Measurements from ENCODE around the gene KLHL22.

Gene KLHL22

GRCh38 chr22:20429254-20430100 is 66.1 kb downstream of the KLHL22 start:
- DNase-seq (ENCODE audit: insufficient read length, low spot score) (no peak), FAIRE-seq (no peak)
- no peak for TF ChIP-seq POLR2A (IDR thresholded peaks at IDR 0.05; ENCODE audit: low read depth, low read length)

GRCh38 chr22:20428496-20429253 is 66.9 kb downstream of the KLHL22 start:
- TF ChIP-seq POLR2A (IDR thresholded peaks at IDR 0.05; ENCODE audit: low read depth, low read length), result no peak
- DNase-seq (ENCODE audit: insufficient read length, low spot score) (no peak), FAIRE-seq (no peak)

GRCh38 chr22:20427945-20428417 is 67.6 kb downstream of the KLHL22 start:
- no peak for TF ChIP-seq POLR2A (IDR thresholded peaks at IDR 0.05; ENCODE audit: low read depth, low read length)
- no peak for DNase-seq (ENCODE audit: insufficient read length, low spot score)
- FAIRE-seq, result no peak

DNA sequence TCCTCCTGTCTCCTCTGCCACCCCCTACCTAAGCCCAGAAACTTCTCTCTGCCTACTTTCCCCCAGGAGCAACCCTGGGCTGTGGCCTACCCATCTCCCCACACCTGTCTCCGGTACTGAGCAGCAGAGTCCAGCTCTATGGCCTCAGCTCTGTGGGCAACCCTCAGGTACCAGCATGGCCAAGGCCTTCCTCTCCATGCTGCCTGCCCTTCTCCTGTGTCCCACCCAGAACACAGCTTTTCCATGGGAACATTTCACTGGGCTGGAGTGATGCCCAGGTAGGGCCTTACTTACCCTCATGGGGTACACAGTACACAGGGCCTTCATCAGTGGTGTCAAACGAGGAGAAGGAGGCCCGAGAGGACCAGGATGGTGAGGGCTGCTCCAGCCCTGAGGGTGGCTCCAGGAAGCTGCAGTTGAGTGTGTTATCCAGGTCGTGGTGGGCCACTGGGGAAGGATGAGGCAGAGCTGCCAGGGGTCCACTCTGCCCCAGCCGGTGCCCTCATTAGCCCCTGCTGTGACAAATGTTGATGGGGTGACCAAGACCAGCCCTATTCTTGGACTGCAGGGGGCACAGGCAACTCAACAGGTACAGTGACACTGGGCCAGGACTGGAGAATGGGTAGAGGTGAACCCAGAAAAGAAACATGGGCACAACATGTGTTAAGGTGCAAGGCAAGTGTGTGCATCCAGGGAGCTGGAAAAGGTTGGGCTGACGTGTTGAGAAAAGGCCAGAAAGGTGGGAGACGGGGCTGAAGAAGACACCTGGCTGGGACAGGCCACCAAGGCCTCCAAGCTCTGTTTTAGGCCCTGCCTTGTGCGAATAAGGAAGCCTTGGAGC is 68.3 kb downstream of the KLHL22 start:
- no peak for DNase-seq (ENCODE audit: insufficient read length, low spot score)
- no peak for FAIRE-seq
- TF ChIP-seq POLR2A (IDR thresholded peaks at IDR 0.05; ENCODE audit: low read depth, low read length), result no peak

DNA sequence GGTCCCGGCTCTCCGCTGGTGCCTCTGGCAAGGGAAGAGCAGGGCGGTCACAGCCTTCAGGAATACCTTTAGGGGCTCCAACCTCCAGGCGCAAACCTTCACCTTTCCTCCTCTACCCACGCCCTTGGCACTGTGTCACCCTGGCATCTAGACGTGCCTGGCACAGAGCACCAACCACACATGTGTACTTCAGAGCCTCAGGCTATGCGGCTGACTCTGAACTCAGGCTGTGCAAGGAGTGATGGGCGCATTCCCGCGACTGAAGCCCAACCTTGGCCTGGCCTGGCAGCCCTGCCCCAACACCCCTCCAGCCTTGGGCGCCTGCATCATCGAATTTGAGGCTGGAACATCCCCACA is 69.4 kb downstream of the KLHL22 start:
- no peak for FAIRE-seq
- no peak for TF ChIP-seq POLR2A (IDR thresholded peaks at IDR 0.05; ENCODE audit: low read depth, low read length)
- DNase-seq (ENCODE audit: insufficient read length, low spot score), result no peak

GRCh38 chr22:20425566-20426258 is 69.9 kb downstream of the KLHL22 start:
- TF ChIP-seq POLR2A (IDR thresholded peaks at IDR 0.05; ENCODE audit: low read depth, low read length), result no peak
- FAIRE-seq (no peak), DNase-seq (ENCODE audit: insufficient read length, low spot score) (no peak)

- peak; percentile 62 for DNase-seq (ENCODE audit: insufficient read length, low spot score)
Observed at GRCh38 chr22:20424932-20425565, 70.5 kb downstream of the KLHL22 start.

DNA sequence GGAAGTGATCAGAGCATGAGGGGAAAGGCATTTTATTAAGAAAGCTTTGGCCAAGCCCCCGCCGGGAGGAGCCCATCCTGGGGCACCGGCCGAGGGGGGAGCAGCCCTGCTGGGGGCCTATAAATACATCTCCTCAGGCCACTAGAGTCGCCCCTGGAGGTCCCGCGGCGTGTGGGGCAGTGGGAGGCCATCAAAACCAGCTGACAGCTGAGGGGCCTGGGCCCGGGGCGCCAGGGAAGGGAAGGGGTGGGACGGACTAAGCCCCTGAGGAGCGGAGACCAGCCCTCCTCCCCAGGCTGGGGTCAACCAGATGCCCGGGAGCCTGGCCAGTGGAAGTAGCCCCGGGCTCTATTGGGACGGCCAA is 71.0 kb downstream of the KLHL22 start:
- DNase-seq (ENCODE audit: insufficient read length, low spot score) (no peak), FAIRE-seq (no peak)
- no peak for TF ChIP-seq POLR2A (IDR thresholded peaks at IDR 0.05; ENCODE audit: low read depth, low read length)

More at GRCh38 chr22:20424932-20425565, 70.5 kb downstream of the KLHL22 start:
- no peak for TF ChIP-seq POLR2A (IDR thresholded peaks at IDR 0.05; ENCODE audit: low read depth, low read length)
- no peak for FAIRE-seq

DNA sequence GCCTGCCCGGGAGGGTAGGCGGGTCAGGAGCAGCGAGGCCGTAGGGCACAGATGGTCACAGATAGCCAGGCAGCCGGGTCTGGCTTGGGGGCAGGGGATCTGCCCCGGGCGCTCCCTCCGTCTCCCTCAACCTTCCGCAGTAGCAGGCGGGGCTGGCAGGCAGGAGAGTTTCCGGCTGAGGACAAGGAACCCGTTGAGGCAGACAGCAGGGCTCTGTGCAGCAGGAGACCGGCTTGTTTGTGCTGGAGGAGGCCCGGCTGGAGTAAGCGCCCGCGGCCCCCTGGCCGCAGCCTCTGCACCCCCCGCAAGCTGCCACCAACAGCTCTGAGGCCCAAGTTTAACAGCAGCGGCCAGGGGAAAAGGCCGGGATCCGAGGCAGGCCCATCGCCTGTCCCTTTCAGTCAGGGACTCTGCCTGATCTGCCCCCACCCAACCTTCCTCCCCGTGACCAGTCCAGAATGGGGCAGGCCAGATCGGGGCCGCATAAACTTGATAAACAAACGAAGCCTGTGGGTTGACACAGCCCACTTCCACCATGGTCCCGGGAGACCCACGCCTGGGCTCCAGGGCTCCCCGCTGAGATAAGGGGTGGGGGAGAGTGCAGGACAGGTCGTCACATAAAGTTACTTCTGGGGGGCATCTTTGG is 71.6 kb downstream of the KLHL22 start:
- no peak for TF ChIP-seq POLR2A (IDR thresholded peaks at IDR 0.05; ENCODE audit: low read depth, low read length)
- FAIRE-seq (no peak), DNase-seq (ENCODE audit: insufficient read length, low spot score) (no peak)

- FAIRE-seq (no peak), DNase-seq (ENCODE audit: insufficient read length, low spot score) (no peak)
- no peak for TF ChIP-seq POLR2A (IDR thresholded peaks at IDR 0.05; ENCODE audit: low read depth, low read length)
Observed at GRCh38 chr22:20423008-20423905, 72.3 kb downstream of the KLHL22 start.

GRCh38 chr22:20422271-20423007 is 73.2 kb downstream of the KLHL22 start:
- FAIRE-seq (no peak), DNase-seq (ENCODE audit: insufficient read length, low spot score) (no peak)
- no peak for TF ChIP-seq POLR2A (IDR thresholded peaks at IDR 0.05; ENCODE audit: low read depth, low read length)
